H4 (cell line): ENCODE measurements around the gene HIF3A. TPM values are rescaled to one million over a fixed set of nuclear protein-coding genes. Genes with fewer than 3 reads are reported as not detected.

Experiments used
- DNase-seq: peaks from one replicate; pipeline ENCODE4 v3.0.0-alpha.2; 2015; ENCODE audit warnings: low spot score
- total RNA-seq: library from RNA; depleted of rRNA; stranded (reverse); fragments of >200 nt; shearing (Covaris generic); gene quantifications from 2 replicates; pipeline ENCODE4 v1.2.3, GENCODE V29; 2014; rRNA removed

The HIF3A gene
- total RNA-seq, 1 experiment from 2014 or later, result not detected

DNA sequence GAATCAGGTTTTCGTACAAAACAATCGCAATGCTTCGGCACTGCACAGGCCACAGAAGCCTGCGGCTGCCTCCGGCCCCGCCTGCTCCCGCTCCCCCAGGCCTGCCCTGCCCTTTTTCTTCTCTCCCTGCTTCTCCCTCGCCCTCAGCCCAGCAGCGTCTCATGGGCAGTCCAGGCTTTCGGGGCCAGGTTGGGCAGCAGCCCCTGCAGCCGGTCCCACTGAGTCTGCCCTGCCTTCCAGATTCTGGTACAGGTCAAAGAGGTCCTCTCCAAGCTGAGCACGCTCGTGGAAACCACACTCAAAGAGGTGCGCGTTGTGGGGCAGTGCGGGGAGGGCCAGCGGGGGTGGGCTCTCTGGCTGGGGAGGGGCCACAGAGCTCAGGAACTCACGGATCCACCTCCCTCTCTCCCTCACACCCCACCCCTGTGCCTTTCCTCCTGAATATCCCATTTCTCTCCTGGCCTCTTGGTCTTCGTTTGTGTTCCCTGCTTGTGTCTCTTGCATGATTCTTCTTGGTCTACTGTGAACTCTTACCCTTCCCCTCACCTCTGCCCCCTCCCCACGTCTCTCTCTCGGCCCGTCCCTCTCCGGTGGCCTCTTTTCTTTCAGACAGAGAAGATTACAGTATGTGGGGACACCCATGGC, 86.5 kb downstream of the HIF3A start:
- no peak for DNase-seq

DNA sequence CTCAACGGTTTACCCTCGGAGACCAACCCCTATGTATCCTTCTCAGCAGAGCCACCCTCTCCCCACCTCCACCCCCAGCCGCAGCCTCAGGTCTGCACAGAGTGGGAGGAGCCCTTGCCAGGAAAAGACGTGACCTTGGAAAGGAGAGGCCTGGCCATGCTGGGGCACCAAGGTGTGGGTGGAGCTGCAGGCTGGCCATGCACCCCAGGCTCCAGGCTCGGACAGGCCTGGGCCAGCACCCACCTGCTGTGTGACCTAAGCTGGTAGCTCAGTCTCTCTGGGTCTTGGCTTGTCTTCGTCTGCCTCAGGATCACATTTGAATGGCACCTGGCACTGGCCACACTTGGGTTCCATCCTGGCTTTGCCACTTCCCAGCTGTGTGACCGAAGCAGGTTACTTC, 87.0 kb downstream of the HIF3A start:
- no peak for DNase-seq

DNA sequence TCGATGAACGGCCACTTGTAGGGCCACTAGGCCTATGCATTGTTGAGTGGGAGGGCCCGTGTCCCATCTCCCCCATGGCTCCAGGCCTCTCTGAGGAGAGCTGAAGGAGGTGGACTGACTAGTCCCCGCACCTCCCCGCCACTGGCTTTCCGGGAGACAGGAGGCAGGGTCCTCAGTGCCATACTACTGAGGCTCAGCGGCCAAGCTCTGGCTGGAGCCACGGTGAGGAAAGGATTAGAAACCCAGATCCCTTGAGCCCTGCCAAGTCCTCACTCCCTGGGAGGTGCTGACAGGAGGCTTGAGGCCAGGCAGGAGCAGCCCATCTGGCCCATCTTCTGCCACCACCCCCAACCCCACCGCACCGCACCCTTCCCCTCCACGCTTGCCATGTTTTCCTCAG, 87.6 kb downstream of the HIF3A start:
- no peak for DNase-seq

DNA sequence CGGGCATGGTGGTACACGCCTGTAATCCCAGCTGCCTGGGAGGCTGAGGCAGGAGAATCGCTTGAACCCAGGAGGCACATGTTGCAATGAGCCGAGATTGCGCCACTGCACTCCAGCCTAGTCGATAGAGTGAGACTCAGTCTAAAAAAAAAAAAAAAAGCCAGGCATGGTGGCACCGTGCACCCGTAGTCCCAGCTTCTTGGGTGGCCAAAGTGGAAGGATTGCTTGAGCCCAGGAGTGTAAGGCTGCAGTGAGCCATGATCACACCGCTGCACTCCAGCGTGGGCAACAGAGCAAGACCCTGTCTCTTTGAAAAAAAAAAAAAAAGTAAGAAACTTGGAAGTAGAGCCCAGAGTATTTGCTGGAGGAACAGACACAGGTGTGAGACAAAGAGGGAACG, 88.8 kb downstream of the HIF3A start:
- DNase-seq, result no peak

DNA sequence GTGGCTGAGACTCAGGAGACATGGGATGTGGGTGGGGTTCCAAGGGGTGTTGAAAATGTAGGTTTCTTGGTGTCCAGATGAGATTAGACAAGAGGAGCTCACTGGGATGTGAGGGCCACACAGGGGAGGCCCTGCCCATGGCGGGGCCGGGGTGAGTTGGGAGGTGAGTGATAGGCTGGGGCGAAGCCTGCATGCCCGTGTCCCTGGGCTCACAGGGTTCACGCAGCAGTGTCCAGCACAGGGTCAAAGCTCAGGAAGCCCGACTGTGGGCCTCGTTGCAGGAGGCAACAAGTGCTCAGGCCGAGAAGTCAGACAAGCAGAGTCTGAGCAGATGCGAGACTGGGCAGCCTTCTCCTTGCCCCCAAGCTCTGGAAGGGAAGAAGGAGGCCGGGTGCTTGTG, 89.3 kb downstream of the HIF3A start:
- DNase-seq, result no peak

DNA sequence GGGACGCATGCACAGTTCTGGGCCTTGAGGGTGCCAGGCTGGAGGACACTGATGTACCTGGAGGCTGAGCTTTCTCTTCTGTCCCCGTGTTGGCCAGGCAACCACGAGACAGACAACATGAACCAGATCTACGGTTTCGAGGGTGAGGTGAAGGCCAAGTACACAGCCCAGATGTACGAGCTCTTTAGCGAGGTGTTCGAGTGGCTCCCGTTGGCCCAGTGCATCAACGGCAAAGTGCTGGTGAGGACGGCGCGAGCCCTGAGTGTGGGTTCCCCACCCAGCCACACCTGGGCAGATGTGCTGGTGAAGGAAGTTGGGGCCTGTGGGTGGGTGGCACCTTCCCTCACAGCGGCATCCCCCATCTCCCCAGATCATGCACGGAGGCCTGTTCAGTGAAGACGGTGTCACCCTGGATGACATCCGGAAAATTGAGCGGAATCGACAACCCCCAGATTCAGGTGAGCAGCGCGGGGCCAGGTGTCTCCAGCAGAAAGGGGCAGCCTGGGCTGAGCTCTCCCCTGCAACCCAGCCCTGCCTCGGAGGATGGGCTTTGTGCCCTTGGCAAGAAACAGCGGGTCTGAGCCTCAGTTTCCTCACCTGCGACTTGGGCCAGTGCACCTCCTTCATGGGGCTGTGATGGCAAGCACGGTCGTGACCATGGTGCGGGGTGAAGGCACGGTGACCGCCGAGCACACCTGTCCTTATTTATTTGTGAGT, 90.3 kb downstream of the HIF3A start:
- DNase-seq, result no peak

DNA sequence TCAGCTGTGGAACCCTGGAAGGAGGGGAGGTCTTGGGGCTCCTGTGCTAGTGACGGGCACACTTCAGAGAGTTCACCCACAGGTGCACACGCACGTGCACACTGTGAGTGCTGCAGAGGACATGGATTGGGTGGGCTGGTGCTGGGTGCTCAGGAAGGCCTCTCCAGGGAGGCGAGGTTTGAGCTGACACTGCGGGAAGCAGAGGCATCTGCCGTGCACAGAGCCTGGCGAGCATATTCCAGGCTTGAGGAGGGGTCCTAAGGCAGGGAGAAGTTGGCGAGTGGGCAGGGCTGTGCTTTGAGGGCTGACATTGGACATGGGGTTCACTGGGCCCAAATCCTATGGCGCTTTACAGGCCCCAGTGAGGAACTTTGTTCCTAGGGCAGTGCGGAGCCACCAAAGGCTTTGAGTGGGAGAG, 90.9 kb downstream of the HIF3A start:
- DNase-seq, result no peak

DNA sequence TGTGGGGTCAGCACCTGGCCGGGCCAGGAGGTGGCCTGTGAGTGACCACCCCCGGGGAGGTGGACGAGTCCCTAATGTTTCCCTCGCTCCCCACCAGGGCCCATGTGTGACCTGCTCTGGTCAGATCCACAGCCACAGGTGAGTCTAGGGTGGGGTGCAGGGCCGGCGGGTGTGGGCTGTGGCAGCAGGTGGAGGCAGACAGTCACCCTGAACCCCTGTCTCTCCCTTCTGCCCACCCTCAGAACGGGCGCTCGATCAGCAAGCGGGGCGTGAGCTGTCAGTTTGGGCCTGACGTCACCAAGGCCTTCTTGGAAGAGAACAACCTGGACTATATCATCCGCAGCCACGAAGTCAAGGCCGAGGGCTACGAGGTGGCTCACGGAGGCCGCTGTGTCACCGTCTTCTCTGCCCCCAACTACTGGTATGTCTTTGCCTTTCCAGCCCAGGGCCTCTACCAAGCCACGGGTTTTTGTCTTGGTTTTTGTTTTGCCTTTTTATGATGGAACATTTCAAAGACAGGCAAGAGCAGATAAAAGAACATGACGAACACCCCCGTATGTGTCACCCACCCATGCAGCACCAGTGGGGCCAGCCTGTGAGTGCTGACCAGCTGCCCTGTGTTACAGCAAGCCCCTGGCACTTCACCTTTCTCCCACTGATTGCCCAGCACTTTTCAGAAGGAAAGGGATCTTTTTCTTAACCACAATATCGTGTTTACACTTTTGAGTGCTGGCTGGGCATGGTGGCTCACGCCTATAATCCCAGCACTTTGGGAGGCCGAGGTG, 91.7 kb downstream of the HIF3A start:
- DNase-seq, result no peak

DNA sequence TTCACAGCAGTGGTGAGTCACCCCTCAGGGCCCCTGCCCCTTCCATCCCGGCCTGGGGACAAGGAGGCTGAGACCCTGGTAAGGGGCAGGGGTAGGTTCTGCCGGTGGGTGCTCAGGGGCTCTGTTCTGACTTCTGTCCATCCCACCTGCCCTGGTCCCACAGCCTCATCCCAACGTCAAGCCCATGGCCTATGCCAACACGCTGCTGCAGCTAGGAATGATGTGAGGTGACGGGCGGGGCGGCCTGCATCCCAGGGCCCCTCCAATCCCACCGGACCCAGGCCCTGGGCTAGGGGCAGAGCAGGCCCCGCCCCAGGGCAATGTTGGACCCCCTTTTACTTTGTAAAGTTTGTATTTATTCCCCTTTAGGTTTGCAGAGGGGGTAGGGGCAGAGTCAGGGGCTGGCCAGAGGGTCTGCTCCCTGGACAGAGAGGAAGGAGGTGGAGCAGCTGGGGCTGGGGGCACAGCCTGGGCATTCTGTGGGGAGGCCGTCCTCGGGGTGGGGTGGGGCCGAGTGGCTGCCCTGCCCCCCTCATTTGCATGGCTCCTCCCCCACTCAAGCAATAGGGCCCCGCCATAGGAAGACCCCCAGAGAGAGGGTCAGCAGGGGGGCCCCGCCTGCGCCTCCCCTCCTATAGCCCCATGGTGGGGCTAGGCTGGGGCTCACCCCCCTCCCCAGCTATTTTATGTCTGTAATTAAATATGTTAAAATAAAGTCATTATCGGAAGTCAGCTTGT, 93.4 kb downstream of the HIF3A start:
- DNase-seq, result no peak

DNA sequence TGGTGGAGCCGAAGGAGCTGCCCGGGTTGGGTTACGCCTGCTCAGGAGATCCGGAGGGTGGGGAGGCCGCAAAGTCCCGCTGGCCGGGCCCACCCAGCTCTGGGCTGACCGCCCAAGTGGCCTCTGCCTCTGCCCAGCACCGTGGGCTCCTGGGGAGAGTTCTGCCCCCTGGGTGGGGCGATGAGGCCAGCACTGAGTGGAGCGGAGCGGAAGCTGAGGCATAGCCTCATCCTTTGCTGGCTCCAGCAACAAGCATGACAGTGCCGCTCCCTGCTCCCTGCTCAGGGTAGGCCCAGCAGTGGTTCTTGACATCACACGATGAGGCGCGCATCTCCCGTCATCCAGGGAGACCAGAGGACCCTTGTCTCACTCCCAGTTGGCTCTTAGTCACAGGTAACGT, 94.0 kb downstream of the HIF3A start:
- DNase-seq, result no peak

DNA sequence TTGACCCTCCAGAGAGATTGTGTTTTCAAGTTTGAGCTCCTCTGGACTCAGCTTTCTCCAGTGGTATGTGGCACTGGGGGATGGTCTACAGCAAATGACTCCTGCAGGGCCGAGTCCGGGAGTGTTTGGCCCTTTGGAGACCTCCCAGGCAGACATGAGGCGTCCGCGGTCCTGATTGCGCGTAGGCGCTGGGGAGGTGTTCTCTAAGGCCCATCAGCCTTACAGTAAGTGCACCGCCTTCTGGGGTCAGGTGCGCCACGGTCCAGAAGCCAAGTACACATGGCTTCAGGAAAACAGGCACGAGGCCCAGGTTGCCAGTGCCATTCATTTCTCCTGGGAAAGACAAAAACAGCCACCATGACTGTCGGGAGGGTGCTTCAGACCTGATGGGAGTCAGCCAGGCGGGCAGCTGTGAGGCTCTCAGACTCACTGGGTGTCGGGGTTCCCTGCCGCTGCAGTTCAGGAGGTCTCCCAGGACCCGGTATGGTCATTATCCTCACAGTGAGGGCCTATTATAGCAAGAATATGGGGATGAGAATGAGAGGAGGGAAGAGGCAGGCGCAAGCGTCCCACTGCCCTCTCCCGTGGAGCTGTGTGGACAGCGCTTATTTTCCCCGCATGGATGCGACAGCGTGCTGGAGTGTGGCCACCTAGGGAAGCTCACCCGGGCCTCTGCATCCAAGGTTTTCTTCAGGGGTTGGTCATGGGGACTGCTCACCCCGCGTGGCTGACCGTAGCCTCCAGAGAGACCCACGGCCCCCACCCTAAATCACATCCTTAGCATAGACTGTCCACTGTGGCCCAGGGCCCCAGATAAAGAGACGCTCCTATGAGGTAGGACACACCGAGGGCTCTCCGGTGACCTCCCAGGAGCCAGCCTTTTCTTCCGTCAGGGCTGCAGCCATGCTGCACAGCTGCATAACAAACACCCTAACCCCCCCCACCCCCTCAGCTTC, 94.7 kb downstream of the HIF3A start:
- no peak for DNase-seq

DNA sequence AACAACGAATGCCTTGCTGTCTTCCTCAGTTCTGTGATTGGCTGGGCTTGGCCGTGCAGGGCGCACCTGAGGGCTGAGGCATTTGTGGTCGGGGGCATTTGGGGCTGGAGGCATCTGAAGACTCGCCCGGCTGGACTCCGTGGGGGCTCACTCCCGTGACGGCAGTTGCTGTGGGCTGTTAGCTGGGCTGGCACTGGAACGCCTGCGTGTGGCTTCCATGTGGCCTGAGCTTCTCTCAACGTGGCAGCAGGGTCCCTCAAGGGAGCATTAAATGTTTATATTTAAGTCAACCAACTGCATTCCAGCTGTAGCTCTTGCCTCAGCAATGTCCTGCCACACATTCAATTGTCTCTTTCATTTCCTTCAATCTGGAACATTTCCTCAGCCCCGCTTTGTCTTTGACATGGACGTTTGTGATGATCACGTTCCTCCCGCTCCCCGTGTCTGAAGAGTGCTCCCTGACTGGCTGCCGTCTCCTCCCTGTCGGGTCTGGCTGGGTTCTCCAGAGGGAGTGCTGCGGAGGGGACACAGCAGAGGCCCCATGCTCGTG, 95.5 kb downstream of the HIF3A start:
- DNase-seq, result peak; percentile 87

DNA sequence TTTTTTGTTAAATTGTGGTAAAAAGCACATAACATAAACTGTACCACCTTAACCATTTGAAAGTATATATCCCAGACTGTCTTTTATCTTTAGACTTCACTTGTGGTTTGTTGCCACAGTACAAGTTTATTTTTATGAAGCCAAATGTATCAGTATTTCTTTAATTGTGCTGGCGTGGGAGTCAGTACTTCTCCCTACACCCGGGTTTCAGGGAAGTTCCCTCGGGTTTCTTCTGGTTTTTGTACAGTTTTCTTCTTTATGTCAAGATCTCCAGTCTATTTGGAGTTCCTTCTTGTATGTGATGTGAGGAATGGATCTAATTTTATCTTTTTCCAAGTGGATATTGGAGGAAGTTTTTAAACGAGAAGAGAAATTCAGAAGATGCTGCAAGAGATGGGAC, 96.0 kb downstream of the HIF3A start:
- DNase-seq, result no peak

Other genes starting within 250 kb of the HIF3A start
- gene IGFL3, start 172.4 kb upstream of the HIF3A start, total RNA-seq, result 3.3 TPM in 1 of 2 replicates, not detected in the other
- not detected in 2 replicates for gene IGFL2, start 148.8 kb upstream of the HIF3A start, total RNA-seq
- gene IGFL1, start 67.3 kb upstream of the HIF3A start, total RNA-seq, result not detected in 2 replicates
- gene PPP5C, start 50.0 kb downstream of the HIF3A start, total RNA-seq, result 48.7 and 59.1 TPM in 2 replicates
- not detected in 2 replicates for gene CCDC8, start 116.5 kb downstream of the HIF3A start, total RNA-seq
- gene PNMA8C, start 131.9 kb downstream of the HIF3A start, total RNA-seq, result not detected in 2 replicates
- not detected in 2 replicates for gene PNMA8A, start 174.5 kb downstream of the HIF3A start, total RNA-seq
- gene PNMA8B, start 198.8 kb downstream of the HIF3A start, total RNA-seq, result not detected in 2 replicates